Lung microvascular endothelial cell (primary cell): ENCODE results near the gene NUTM2A. TPM values are rescaled to one million over a fixed set of nuclear protein-coding genes. Genes with fewer than 3 reads are reported as not detected.
"Not testable (repeated sequence)": the region's sequence is repeated elsewhere in the genome, so short reads cannot be mapped to it uniquely, and the experiment has no call there.

Experiments
- DNase-seq, 2 donors: peaks; one replicate each; pipeline versions ENCODE4 v3.0.0 to v3.0.0-alpha.2; 2010; ENCODE audit warnings: low read depth in 2 of 2
- total RNA-seq: library from RNA; depleted of rRNA; stranded (reverse); fragments of >200 nt; gene quantifications from 2 replicates; pipeline ENCODE4 v1.2.1, GENCODE V29; 2014

Gene NUTM2A
- total RNA-seq = under 0.01 and 0.20 TPM in 2 replicates

- DNase-seq = not testable (repeated sequence)
These were observed at the start of gene NUTM2A for GRCh38 chr10:87225148-87225547. Gene NUTM2A, plus strand, starts transcription at chr10:87225448. Its CDS starts 383 bp downstream, at chr10:87225831.

GRCh38 chr10:87177587-87177986 lies 47.7 kb upstream of the NUTM2A start:
- not testable (repeated sequence) for DNase-seq

- not testable (repeated sequence) for DNase-seq
These were observed 40.8 kb upstream of the NUTM2A start for GRCh38 chr10:87184421-87184820.

- DNase-seq = not testable (repeated sequence)
These were observed 39.2 kb upstream of the NUTM2A start for GRCh38 chr10:87186016-87186415.

- DNase-seq = not testable (repeated sequence)
These were observed 37.7 kb upstream of the NUTM2A start for GRCh38 chr10:87187573-87187972.

GRCh38 chr10:87191841-87192240 lies 33.4 kb upstream of the NUTM2A start:
- not testable (repeated sequence) for DNase-seq

- DNase-seq = peak; percentile 70 to 83
These were observed 24.3 kb upstream of the NUTM2A start for GRCh38 chr10:87200924-87201323.

GRCh38 chr10:87204801-87205200 lies 20.4 kb upstream of the NUTM2A start:
- peak in 1 of 2 donors; percentile 18 for DNase-seq

GRCh38 chr10:87206922-87207321 lies 18.3 kb upstream of the NUTM2A start:
- peak in 1 of 2 donors; percentile 56 for DNase-seq

- DNase-seq = not testable (repeated sequence)
These were observed 14.9 kb upstream of the NUTM2A start for GRCh38 chr10:87210309-87210708.

GRCh38 chr10:87211848-87212247 lies 13.4 kb upstream of the NUTM2A start:
- DNase-seq = peak; percentile 38 to 58

GRCh38 chr10:87213150-87213765 lies 12.0 kb upstream of the NUTM2A start:
- DNase-seq = not testable (repeated sequence)

- not testable (repeated sequence) for DNase-seq
These were observed 11.4 kb upstream of the NUTM2A start for GRCh38 chr10:87213806-87214205.

- DNase-seq = peak; percentile 5 to 35
These were observed 9.1 kb upstream of the NUTM2A start for GRCh38 chr10:87216120-87216519.

GRCh38 chr10:87219370-87219769 lies 5.9 kb upstream of the NUTM2A start:
- DNase-seq = not testable (repeated sequence)

- DNase-seq = not testable (repeated sequence)
These were observed 2.5 kb upstream of the NUTM2A start for GRCh38 chr10:87222789-87223188.

- DNase-seq = not testable (repeated sequence)
These were observed 3.0 kb downstream of the NUTM2A start for GRCh38 chr10:87228247-87228646.

- DNase-seq = not testable (repeated sequence)
These were observed 4.0 kb downstream of the NUTM2A start for GRCh38 chr10:87229211-87229610.

- DNase-seq = not testable (repeated sequence)
These were observed 9.6 kb downstream of the NUTM2A start for GRCh38 chr10:87234854-87235253.

- DNase-seq = not testable (repeated sequence)
These were observed 12.0 kb downstream of the NUTM2A start for GRCh38 chr10:87237244-87237643.

- DNase-seq = not testable (repeated sequence)
These were observed 14.1 kb downstream of the NUTM2A start for GRCh38 chr10:87239346-87239808.

- not testable (repeated sequence) for DNase-seq
These were observed 16.9 kb downstream of the NUTM2A start for GRCh38 chr10:87242192-87242591.

- not testable (repeated sequence) for DNase-seq
These were observed 22.1 kb downstream of the NUTM2A start for GRCh38 chr10:87247335-87247734.
